ENCODE measurements around the gene MESP2. TPM values are rescaled to one million over a fixed set of nuclear protein-coding genes. Genes with fewer than 3 reads are reported as not detected.
A peak's percentile ranks its signal among the peaks of the same experiment; 100 is the strongest.
"Not testable (repeated sequence)": the region's sequence is repeated elsewhere in the genome, so short reads cannot be mapped to it uniquely, and the experiment has no call there.

MESP2 gene
- total RNA-seq, 1 experiment from 2014 or later, result not detected

DNA sequence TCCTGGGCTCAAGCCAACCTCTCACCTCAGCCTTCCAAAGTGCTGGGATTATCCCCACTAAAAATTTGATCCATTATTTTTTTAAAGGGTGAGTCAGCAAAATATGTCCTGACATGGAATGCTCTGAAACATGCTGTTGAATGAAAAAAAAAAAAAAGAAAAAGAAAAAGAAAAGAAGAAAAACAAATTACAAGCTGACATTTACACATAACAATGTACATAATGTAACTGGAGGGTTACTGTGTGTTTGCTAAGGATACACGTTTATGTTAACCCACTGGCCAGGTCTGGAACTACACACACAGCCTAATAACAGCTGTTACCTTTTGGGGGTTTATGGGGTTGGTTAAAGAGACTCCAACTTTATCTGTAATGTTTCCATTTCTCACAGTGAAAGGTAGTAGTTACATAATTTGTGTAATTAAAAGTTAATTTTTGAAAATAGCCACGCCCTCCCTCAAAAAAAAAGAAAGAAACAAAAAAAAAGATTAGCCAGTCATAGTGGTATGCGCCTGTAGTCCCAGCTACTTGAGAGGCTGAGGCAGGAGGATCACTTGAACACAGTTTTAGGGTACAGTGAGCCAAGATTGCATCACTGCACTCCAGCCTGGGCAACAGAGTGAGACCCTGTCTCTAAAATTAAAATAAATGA is 3.1 kb upstream of the MESP2 start:
- no peak for DNase-seq (ENCODE audit: low spot score)
- in situ Hi-C loops (cut with HindIII; ENCODE audit: low sequenced_read_pairs), result loop anchor here (25.0 kb wide), 1 partner anchor 89 kb away; no protein-coding TSS in a partner anchor

DNA sequence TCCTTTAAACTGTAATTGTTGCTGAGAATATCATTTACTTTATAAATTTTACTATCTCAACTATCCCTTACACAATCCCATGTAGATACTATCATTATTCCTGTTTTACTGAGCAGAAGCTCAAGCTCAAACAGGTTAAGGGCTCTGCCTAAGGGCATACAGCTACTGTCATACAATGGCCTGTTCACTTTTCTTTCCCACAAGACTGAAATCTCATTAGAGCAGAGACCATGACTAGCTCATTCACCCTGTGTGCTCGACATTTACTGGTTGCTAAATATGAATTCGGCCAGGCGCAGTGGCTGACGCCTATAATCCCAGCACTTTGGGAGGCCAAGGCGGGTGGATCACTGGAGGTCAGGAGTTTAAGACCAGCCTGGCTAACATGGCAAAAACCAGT is 1.6 kb upstream of the MESP2 start:
- no peak for DNase-seq (ENCODE audit: low spot score)
- in situ Hi-C loops (cut with HindIII; ENCODE audit: low sequenced_read_pairs), result loop anchor here (25.0 kb wide), 1 partner anchor 88 kb away; no protein-coding TSS in a partner anchor

- in situ Hi-C loops (cut with HindIII; ENCODE audit: low sequenced_read_pairs), result no loop called here
- DNase-seq (ENCODE audit: low spot score), result no peak
These were observed 317 bp upstream of the MESP2 start for GRCh38 chr15:89775815-89776214.

GRCh38 chr15:89777073-89777751 is 1.1 kb downstream of the MESP2 start:
- in situ Hi-C loops (cut with HindIII; ENCODE audit: low sequenced_read_pairs), result no loop called here
- no peak for DNase-seq (ENCODE audit: low spot score)

DNA sequence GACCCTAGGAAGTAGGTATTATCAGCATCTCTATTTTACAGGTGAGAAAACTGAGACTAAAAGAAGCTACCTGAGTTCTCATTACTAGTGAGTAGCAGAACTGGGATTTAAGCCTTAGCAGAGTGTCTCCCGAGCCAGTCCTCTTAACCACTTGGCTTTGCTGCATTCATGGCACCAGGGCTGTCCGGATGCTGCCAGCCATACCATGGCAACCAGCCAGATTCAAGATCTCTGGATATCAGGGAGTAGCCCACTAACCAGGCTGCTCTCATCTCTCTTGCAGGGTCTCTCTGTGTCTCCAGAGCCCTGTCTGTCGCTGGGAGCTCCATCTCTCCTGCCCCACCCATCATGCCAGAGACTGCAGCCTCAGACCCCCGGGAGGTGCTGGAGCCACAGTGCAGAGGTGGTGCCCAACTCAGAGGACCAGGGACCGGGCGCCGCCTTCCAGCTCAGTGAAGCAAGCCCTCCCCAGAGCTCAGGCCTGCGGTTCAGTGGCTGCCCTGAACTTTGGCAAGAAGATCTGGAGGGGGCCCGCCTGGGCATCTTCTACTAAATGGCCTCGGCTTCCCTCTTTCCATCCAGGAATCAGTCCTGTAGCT is 1.7 kb downstream of the MESP2 start:
- peak; percentile 41 for DNase-seq (ENCODE audit: low spot score)
- in situ Hi-C loops (cut with HindIII; ENCODE audit: low sequenced_read_pairs), result no loop called here

DNA sequence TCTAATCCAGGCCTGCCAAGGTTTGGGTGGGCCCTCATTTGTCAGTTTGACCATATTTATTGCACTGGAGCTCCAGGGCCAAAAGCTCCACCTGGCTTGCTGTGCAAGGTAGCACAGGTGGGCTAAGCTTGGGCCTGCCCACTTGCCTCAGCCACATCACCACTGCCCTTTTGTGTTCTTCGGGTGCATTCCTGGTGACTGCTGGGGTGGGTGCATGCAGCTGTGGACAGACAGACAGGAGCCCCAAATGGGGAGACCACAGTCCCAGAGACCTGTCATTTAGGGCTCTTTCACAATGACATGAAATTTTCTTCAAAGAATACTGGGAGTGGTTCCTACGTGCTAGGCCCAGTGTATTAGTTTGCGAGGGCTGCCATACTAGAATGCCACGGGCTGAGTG is 2.7 kb downstream of the MESP2 start:
- in situ Hi-C loops (cut with HindIII; ENCODE audit: low sequenced_read_pairs), result no loop called here
- DNase-seq (ENCODE audit: low spot score), result no peak

DNA sequence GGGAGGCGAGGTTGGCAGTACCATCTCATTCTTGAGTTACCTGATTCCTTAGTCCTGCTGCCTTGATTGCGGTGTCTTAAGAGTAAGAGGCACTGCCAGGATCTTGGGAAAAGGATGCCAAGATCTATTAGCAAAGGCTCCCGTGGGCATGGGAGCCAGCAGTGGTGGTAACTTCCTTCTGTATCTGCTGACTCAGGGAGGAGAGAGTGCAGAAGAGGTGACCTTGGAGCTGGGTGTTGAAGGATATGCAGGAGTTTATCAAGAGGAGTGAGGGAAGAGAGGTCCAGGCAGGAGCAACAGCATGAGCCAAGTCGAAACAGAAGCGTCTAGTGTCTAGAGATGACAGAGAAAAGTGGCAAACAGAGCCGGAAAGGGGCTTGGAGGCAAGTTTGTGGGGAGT is 4.5 kb downstream of the MESP2 start:
- DNase-seq (ENCODE audit: low spot score), result no peak
- in situ Hi-C loops (cut with HindIII; ENCODE audit: low sequenced_read_pairs), result no loop called here

DNA sequence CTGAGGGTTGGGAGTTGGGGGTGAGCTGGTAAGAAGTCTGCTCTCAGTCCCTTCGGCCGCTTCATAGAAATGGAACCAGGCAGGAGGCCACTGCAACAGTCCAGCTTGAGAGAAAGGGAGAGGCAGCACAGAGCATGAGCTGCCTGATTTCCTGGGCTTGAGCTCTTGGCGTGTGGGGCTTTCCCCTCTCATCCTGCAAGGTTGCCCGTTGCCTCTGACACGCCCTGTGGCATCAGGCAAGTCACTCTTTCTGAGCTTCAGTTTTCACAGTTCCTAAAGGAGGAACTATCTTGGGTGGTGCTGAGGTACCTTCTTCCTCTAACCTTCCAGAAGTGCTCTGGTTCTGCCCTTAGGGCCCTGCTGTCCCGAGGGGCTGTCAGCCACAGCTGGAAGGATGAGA is 4.9 kb downstream of the MESP2 start:
- no peak for DNase-seq (ENCODE audit: low spot score)
- in situ Hi-C loops (cut with HindIII; ENCODE audit: low sequenced_read_pairs), result no loop called here

- in situ Hi-C loops (cut with HindIII; ENCODE audit: low sequenced_read_pairs), result no loop called here
- no peak for DNase-seq (ENCODE audit: low spot score)
These were observed 5.9 kb downstream of the MESP2 start for GRCh38 chr15:89781891-89782618.

- DNase-seq (ENCODE audit: low spot score), result not testable (repeated sequence)
These were observed 6.5 kb downstream of the MESP2 start for GRCh38 chr15:89782619-89782950.

GRCh38 chr15:89783111-89783860 is 7.2 kb downstream of the MESP2 start:
- no peak for DNase-seq (ENCODE audit: low spot score)

More at GRCh38 chr15:89782619-89782950, 6.5 kb downstream of the MESP2 start:
- in situ Hi-C loops (cut with HindIII; ENCODE audit: low sequenced_read_pairs), result not testable (repeated sequence)

GRCh38 chr15:89783861-89784685 is 7.9 kb downstream of the MESP2 start:
- in situ Hi-C loops (cut with HindIII; ENCODE audit: low sequenced_read_pairs), result no loop called here
- no peak for DNase-seq (ENCODE audit: low spot score)

More at GRCh38 chr15:89783111-89783860, 7.2 kb downstream of the MESP2 start:
- in situ Hi-C loops (cut with HindIII; ENCODE audit: low sequenced_read_pairs), result no loop called here

DNA sequence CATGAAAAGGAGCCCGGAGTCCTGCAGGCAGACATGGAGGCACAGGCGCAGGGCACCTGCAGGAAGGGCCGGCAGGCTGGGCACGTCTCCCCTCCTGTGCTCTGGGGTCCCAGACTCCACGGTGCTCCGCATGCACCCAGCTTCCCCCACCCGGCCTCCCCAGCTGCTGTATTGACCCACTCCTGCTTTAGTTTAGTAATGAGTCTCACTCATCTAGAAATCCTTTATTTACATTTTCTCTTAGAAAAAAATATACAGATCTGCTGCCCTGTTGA is 8.5 kb downstream of the MESP2 start:
- DNase-seq (ENCODE audit: low spot score), result no peak
- in situ Hi-C loops (cut with HindIII; ENCODE audit: low sequenced_read_pairs), result no loop called here

- in situ Hi-C loops (cut with HindIII; ENCODE audit: low sequenced_read_pairs), result no loop called here
- no peak for DNase-seq (ENCODE audit: low spot score)
These were observed 9.1 kb downstream of the MESP2 start for GRCh38 chr15:89785064-89785773.

- in situ Hi-C loops (cut with HindIII; ENCODE audit: low sequenced_read_pairs), result no loop called here
- no peak for DNase-seq (ENCODE audit: low spot score)
These were observed 9.6 kb downstream of the MESP2 start for GRCh38 chr15:89785774-89786140.

DNA sequence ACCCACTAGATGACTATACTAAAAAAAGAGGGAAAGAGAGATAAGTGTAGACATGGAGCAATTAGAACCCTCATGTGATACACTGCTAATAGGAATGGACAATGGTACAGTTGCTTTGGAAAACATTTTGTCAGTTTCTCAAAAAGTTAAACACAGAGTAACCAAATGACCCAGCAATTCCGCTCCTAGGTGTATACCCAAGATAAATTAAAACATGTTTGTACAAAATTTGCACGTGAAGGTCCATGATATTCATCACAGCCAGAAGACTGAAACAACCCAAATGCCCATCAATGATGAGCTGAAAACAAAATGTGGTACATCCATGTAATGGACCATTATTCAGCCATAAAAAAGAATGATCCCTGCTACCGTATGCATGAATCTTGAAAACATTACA is 11.8 kb downstream of the MESP2 start:
- in situ Hi-C loops (cut with HindIII; ENCODE audit: low sequenced_read_pairs), result no loop called here
- no peak for DNase-seq (ENCODE audit: low spot score)

DNA sequence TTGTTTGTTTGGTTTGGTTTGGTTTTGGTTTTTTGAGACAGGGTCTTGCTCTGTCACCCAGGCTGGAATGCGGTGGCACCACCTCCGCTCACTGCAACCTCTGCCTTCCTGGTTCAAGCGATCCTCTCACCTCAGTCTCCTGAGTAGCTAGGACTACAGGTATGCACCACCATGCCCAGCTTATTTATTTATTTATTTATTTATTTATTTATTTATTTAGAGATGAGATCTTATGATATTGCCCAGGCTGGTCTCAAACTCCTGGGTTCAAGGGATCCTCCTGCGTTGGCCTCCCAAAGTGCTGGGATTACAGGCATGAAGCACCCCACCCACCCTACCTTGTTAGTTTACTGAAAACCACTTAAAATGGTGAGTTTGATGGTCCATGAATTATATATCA is 12.5 kb downstream of the MESP2 start:
- in situ Hi-C loops (cut with HindIII; ENCODE audit: low sequenced_read_pairs); DNase-seq (ENCODE audit: low spot score): not testable (repeated sequence)

- DNase-seq (ENCODE audit: low spot score), result no peak
- in situ Hi-C loops (cut with HindIII; ENCODE audit: low sequenced_read_pairs), result no loop called here
These were observed 14.1 kb downstream of the MESP2 start for GRCh38 chr15:89790206-89790605.

Measured in G401 (cell line).